NCI-H748 (cell line): Measurements from ENCODE around the gene ATG4B.

Source experiments
- DNase-seq: peaks from one replicate; lab custom pipeline; 2025; ENCODE audit not compliant: unreplicated experiment; lab: John Stamatoyannopoulos, UW

ATG4B gene

GRCh38 chr2:241612156-241613016 is 25.1 kb upstream of the ATG4B start:
- peak; percentile 81 for DNase-seq

- no peak for DNase-seq
Measured at GRCh38 chr2:241613017-241613780, 24.3 kb upstream of the ATG4B start.

GRCh38 chr2:241615041-241615440 is 22.5 kb upstream of the ATG4B start:
- DNase-seq, result peak; percentile 91

GRCh38 chr2:241615522-241616052 is 21.9 kb upstream of the ATG4B start:
- no peak for DNase-seq

GRCh38 chr2:241616168-241617125 is 21.0 kb upstream of the ATG4B start:
- peak; percentile 79 for DNase-seq

GRCh38 chr2:241617431-241618154 is 19.9 kb upstream of the ATG4B start:
- DNase-seq, result peak; percentile 78

- DNase-seq, result no peak
Measured at GRCh38 chr2:241618296-241618805, 19.1 kb upstream of the ATG4B start.

- no peak for DNase-seq
Measured at GRCh38 chr2:241618829-241619228, 18.7 kb upstream of the ATG4B start.

GRCh38 chr2:241619597-241620418 is 17.7 kb upstream of the ATG4B start:
- no peak for DNase-seq

- DNase-seq, result no peak
Measured at GRCh38 chr2:241620419-241620769, 17.1 kb upstream of the ATG4B start.

GRCh38 chr2:241627675-241628074 is 9.8 kb upstream of the ATG4B start:
- no peak for DNase-seq

- DNase-seq, result no peak
Measured at GRCh38 chr2:241629762-241630435, 7.6 kb upstream of the ATG4B start.

- DNase-seq, result no peak
Measured at GRCh38 chr2:241632478-241633325, 4.8 kb upstream of the ATG4B start.

GRCh38 chr2:241633561-241633960 is 3.9 kb upstream of the ATG4B start:
- DNase-seq, result no peak

GRCh38 chr2:241635756-241636155 is 1.7 kb upstream of the ATG4B start:
- DNase-seq, result no peak

- DNase-seq, result peak; percentile 48
Measured at GRCh38 chr2:241636182-241637017, 1.1 kb upstream of the ATG4B start.
